ENCODE results near the gene SMG5. TPM values are rescaled to one million over a fixed set of nuclear protein-coding genes. Genes with fewer than 3 reads are reported as not detected.

SMG5 gene
- total RNA-seq, 1 experiment from 2014 or later, result 140 TPM

GRCh38 chr1:156259805-156260204, 22.8 kb downstream of the SMG5 start:
- no peak overlapping the region for H3K27ac Mint-ChIP-seq (ENCODE audit: low read depth, unreplicated experiment)
- peaks cover 38% of the 10 kb centered on the region for H3K4me1 Mint-ChIP-seq (ENCODE audit: insufficient read depth, unreplicated experiment)
- H3K27me3 Mint-ChIP-seq (ENCODE audit: insufficient read depth, unreplicated experiment), result no peaks in the 10 kb centered on the region
- no peak for DNase-seq (ENCODE audit: unreplicated experiment)
- peaks cover 98% of the 10 kb centered on the region for H3K36me3 Mint-ChIP-seq (ENCODE audit: insufficient read depth, unreplicated experiment)
- no TSS peak for BruUV-seq (replicated peaks)
- H3K9me3 Mint-ChIP-seq (ENCODE audit: unreplicated experiment), result no peaks in the 10 kb centered on the region
- intact Hi-C loops (cut with micrococcal nuclease), result no loop called here
- no peak for TF ChIP-seq CTCF (IDR thresholded peaks at IDR 0.05; ENCODE audit: unreplicated experiment)
- no peak overlapping the region for H3K4me3 Mint-ChIP-seq (ENCODE audit: unreplicated experiment)
- ChIA-PET POLR2A (interaction anchor here (0.9 to 1.7 kb wide), 5 partner anchors 17 to 56 kb away, joined by 3 to 6 read pairs (median 4); partner anchors contain the start of gene SMG5), CTCF (interaction anchor here (0.6 to 3.2 kb wide), 8 partner anchors 8 to 186 kb away, joined by 3 to 15 read pairs (median 4); partner anchors contain the start of gene SMG5)

- BruUV-seq (replicated peaks), result no TSS peak
- intact Hi-C loops (cut with micrococcal nuclease), result no loop called here
- DNase-seq (ENCODE audit: unreplicated experiment), result peak; percentile 62
- peaks cover 96% of the 10 kb centered on the region for H3K36me3 Mint-ChIP-seq (ENCODE audit: insufficient read depth, unreplicated experiment)
- no peaks in the 10 kb centered on the region for H3K27me3 Mint-ChIP-seq (ENCODE audit: insufficient read depth, unreplicated experiment)
- H3K9me3 Mint-ChIP-seq (ENCODE audit: unreplicated experiment), result no peaks in the 10 kb centered on the region
- TF ChIP-seq CTCF (IDR thresholded peaks at IDR 0.05; ENCODE audit: unreplicated experiment), result no peak
- no peak overlapping the region for H3K27ac Mint-ChIP-seq (ENCODE audit: low read depth, unreplicated experiment)
- H3K4me3 Mint-ChIP-seq (ENCODE audit: unreplicated experiment), result no peak overlapping the region
- POLR2A ChIA-PET, result interaction anchor here (1.3 to 1.7 kb wide), 3 partner anchors 11 to 24 kb away, joined by 4 to 6 read pairs (median 5); partner anchors contain the start of genes PAQR6 and SMG5
- H3K4me1 Mint-ChIP-seq (ENCODE audit: insufficient read depth, unreplicated experiment), result peaks cover 30% of the 10 kb centered on the region
- CTCF ChIA-PET, result interaction anchor here (0.6 to 3.2 kb wide), 2 partner anchors 11 to 34 kb away, joined by 3 to 15 read pairs; no protein-coding TSS in a partner anchor
Observed at GRCh38 chr1:156258859-156259258, 23.8 kb downstream of the SMG5 start.

- TF ChIP-seq CTCF (IDR thresholded peaks at IDR 0.05; ENCODE audit: unreplicated experiment), result no peak
- no peaks in the 10 kb centered on the region for H3K27me3 Mint-ChIP-seq (ENCODE audit: insufficient read depth, unreplicated experiment)
- H3K27ac Mint-ChIP-seq (ENCODE audit: low read depth, unreplicated experiment), result no peak overlapping the region
- H3K36me3 Mint-ChIP-seq (ENCODE audit: insufficient read depth, unreplicated experiment), result peaks cover 95% of the 10 kb centered on the region
- DNase-seq (ENCODE audit: unreplicated experiment), result peak; percentile 50
- no peak overlapping the region for H3K4me3 Mint-ChIP-seq (ENCODE audit: unreplicated experiment)
- no TSS peak for BruUV-seq (replicated peaks)
- H3K9me3 Mint-ChIP-seq (ENCODE audit: unreplicated experiment), result no peaks in the 10 kb centered on the region
- intact Hi-C loops (cut with micrococcal nuclease), result no loop called here
- CTCF ChIA-PET, result interaction anchor here (0.6 to 3.2 kb wide), 4 partner anchors 15 to 602 kb away, joined by 3 to 15 read pairs (median 4); no protein-coding TSS in a partner anchor
- peaks cover 19% of the 10 kb centered on the region for H3K4me1 Mint-ChIP-seq (ENCODE audit: insufficient read depth, unreplicated experiment)
- POLR2A ChIA-PET, result interaction anchor here (1.7 kb wide), 1 partner anchor 10 kb away, joined by 8 read pairs; the partner anchor contains the start of gene PAQR6
Observed at GRCh38 chr1:156257711-156258110, 24.9 kb downstream of the SMG5 start.

GRCh38 chr1:156253634-156254033, 29.0 kb downstream of the SMG5 start:
- no peak overlapping the region for H3K27ac Mint-ChIP-seq (ENCODE audit: low read depth, unreplicated experiment)
- peaks cover 87% of the 10 kb centered on the region for H3K36me3 Mint-ChIP-seq (ENCODE audit: insufficient read depth, unreplicated experiment)
- peaks cover 13% of the 10 kb centered on the region for H3K4me1 Mint-ChIP-seq (ENCODE audit: insufficient read depth, unreplicated experiment)
- no peak for DNase-seq (ENCODE audit: unreplicated experiment)
- BruUV-seq (replicated peaks), result no TSS peak
- H3K27me3 Mint-ChIP-seq (ENCODE audit: insufficient read depth, unreplicated experiment), result no peaks in the 10 kb centered on the region
- ChIA-PET CTCF (interaction anchor here (0.7 to 2.8 kb wide), 5 partner anchors 23 to 158 kb away, joined by 3 to 13 read pairs (median 3); no protein-coding TSS in a partner anchor), POLR2A (interaction anchor here (2.0 kb wide), 1 partner anchor 9 kb away, joined by 6 read pairs; no protein-coding TSS in a partner anchor)
- TF ChIP-seq CTCF (IDR thresholded peaks at IDR 0.05; ENCODE audit: unreplicated experiment), result no peak
- H3K9me3 Mint-ChIP-seq (ENCODE audit: unreplicated experiment), result no peaks in the 10 kb centered on the region
- intact Hi-C loops (cut with micrococcal nuclease), result no loop called here
- H3K4me3 Mint-ChIP-seq (ENCODE audit: unreplicated experiment), result no peak overlapping the region

All from MCF 10A (cell line).